Skeletal muscle tissue (tissue), 4 donors: ENCODE data around the gene SPG7. TPM values are rescaled to one million over a fixed set of nuclear protein-coding genes. Genes with fewer than 3 reads are reported as not detected.

Experiments used
- H3K27ac ChIP-seq: one replicate; pipeline ENCODE4 v1.7.0; 2013; ENCODE audit warnings: mild to moderate bottlenecking, low read depth, low read length, inconsistent platforms
- H3K27me3 ChIP-seq, 3 donors: one replicate each; pipeline ENCODE4 v1.7.0; 2013; ENCODE audit warnings: low read length in 3 of 3; ENCODE audit not compliant: control insufficient read depth in 3 of 3, insufficient read depth in 3 of 3
- H3K36me3 ChIP-seq, 3 donors: one replicate each; pipeline ENCODE4 v1.7.0; 2013; ENCODE audit warnings: low read length in 3 of 3; ENCODE audit not compliant: control insufficient read depth in 3 of 3, insufficient read depth in 3 of 3
- H3K4me1 ChIP-seq, 3 donors: one replicate each; pipeline ENCODE4 v1.7.0; 2013; ENCODE audit warnings: low read length in 3 of 3, mild to moderate bottlenecking in 3 of 3; ENCODE audit not compliant: control insufficient read depth in 3 of 3, insufficient read depth in 3 of 3
- H3K4me3 ChIP-seq, 3 donors: one replicate each; pipeline ENCODE4 v1.7.0; 2013; ENCODE audit warnings: low read length in 3 of 3
- H3K9ac ChIP-seq, 3 donors: one replicate each; pipeline ENCODE4 v1.7.0; 2013; ENCODE audit warnings: low read length in 3 of 3, mild to moderate bottlenecking in 3 of 3, moderate library complexity in 2 of 3, low read depth in 1 of 3
- H3K9me3 ChIP-seq, 3 donors: one replicate each; pipeline ENCODE4 v1.7.0; 2013; ENCODE audit warnings: low read length in 3 of 3; ENCODE audit not compliant: control insufficient read depth in 3 of 3
- total RNA-seq: library from RNA; depleted of rRNA; stranded (reverse); fragments of >200 nt; gene quantifications from one replicate; pipeline ENCODE4 v1.2.3, GENCODE V29; 2014
- donor health status: Osteomylitis.

The SPG7 gene
- total RNA-seq, 1 donor from 2014 or later, result 83.0 TPM

GRCh38 chr16:89549007-89549700 lies 41.0 kb downstream of the SPG7 start:
- Histone ChIP-seq H3K36me3 (peaks cover 68 to 82% (median 69%) of the 10 kb centered on the region in 3 donors), H3K4me1 (no peaks in the 10 kb centered on the region), H3K9me3 (no peaks in the 10 kb centered on the region), H3K9ac (no peak overlapping the region), H3K27ac (no peak overlapping the region), H3K4me3 (no peak overlapping the region), H3K27me3 (no peaks in the 10 kb centered on the region)

GRCh38 chr16:89550421-89551007 lies 42.3 kb downstream of the SPG7 start:
- Histone ChIP-seq H3K4me3 (no peak overlapping the region), H3K27ac (no peak overlapping the region), H3K27me3 (no peaks in the 10 kb centered on the region), H3K9me3 (no peaks in the 10 kb centered on the region), H3K9ac (no peak overlapping the region), H3K4me1 (no peaks in the 10 kb centered on the region), H3K36me3 (peaks cover 63 to 81% (median 68%) of the 10 kb centered on the region in 3 donors)

- no peaks in the 10 kb centered on the region for H3K4me1 ChIP-seq
- peaks cover 65 to 76% (median 73%) of the 10 kb centered on the region in 3 donors for H3K36me3 ChIP-seq
- no peak overlapping the region for H3K27ac ChIP-seq
- no peak overlapping the region for H3K9ac ChIP-seq
- no peaks in the 10 kb centered on the region for H3K9me3 ChIP-seq
- H3K27me3 ChIP-seq, result no peaks in the 10 kb centered on the region
- H3K4me3 ChIP-seq, result no peak overlapping the region
These were observed 44.1 kb downstream of the SPG7 start for GRCh38 chr16:89552329-89552728.

- no peak overlapping the region for H3K9ac ChIP-seq
- H3K27me3 ChIP-seq, result no peaks in the 10 kb centered on the region
- no peaks in the 10 kb centered on the region for H3K4me1 ChIP-seq
- H3K27ac ChIP-seq, result no peak overlapping the region
- peaks cover 64 to 74% (median 71%) of the 10 kb centered on the region in 3 donors for H3K36me3 ChIP-seq
- no peaks in the 10 kb centered on the region for H3K9me3 ChIP-seq
- H3K4me3 ChIP-seq, result no peak overlapping the region
These were observed 44.7 kb downstream of the SPG7 start for GRCh38 chr16:89552913-89553312.

GRCh38 chr16:89553733-89554132 lies 45.5 kb downstream of the SPG7 start:
- H3K9me3 ChIP-seq, result no peaks in the 10 kb centered on the region
- H3K36me3 ChIP-seq, result peaks cover 57 to 68% (median 63%) of the 10 kb centered on the region in 3 donors
- no peaks in the 10 kb centered on the region for H3K27me3 ChIP-seq

GRCh38 chr16:89554343-89554742 lies 46.1 kb downstream of the SPG7 start:
- H3K36me3 ChIP-seq, result peaks cover 51 to 64% (median 57%) of the 10 kb centered on the region in 3 donors
- H3K9me3 ChIP-seq, result no peaks in the 10 kb centered on the region
- no peaks in the 10 kb centered on the region for H3K27me3 ChIP-seq
- H3K4me1 ChIP-seq, result no peaks in the 10 kb centered on the region
- no peak overlapping the region for H3K4me3 ChIP-seq
- H3K9ac ChIP-seq, result no peak overlapping the region
- no peak overlapping the region for H3K27ac ChIP-seq

More at GRCh38 chr16:89553733-89554132, 45.5 kb downstream of the SPG7 start:
- H3K4me3 ChIP-seq, result no peak overlapping the region
- no peak overlapping the region for H3K27ac ChIP-seq
- no peaks in the 10 kb centered on the region for H3K4me1 ChIP-seq
- H3K9ac ChIP-seq, result no peak overlapping the region

- Histone ChIP-seq H3K36me3 (peaks cover 46 to 58% (median 51%) of the 10 kb centered on the region in 3 donors), H3K27me3 (no peaks in the 10 kb centered on the region), H3K4me3 (no peak overlapping the region), H3K27ac (no peak overlapping the region), H3K9me3 (no peaks in the 10 kb centered on the region), H3K9ac (no peak overlapping the region), H3K4me1 (peaks cover 3 to 6% (median 3%) of the 10 kb centered on the region in 3 donors)
These were observed 47.1 kb downstream of the SPG7 start for GRCh38 chr16:89555265-89555664.

GRCh38 chr16:89555780-89556179 lies 47.6 kb downstream of the SPG7 start:
- no peaks in the 10 kb centered on the region for H3K27me3 ChIP-seq
- no peak overlapping the region for H3K4me3 ChIP-seq
- H3K9ac ChIP-seq, result no peak overlapping the region
- H3K4me1 ChIP-seq, result peaks cover 3 to 6% (median 3%) of the 10 kb centered on the region in 3 donors
- peaks cover 43 to 53% (median 45%) of the 10 kb centered on the region in 3 donors for H3K36me3 ChIP-seq
- H3K9me3 ChIP-seq, result no peaks in the 10 kb centered on the region
- no peak overlapping the region for H3K27ac ChIP-seq

GRCh38 chr16:89556750-89557689 lies 48.8 kb downstream of the SPG7 start:
- H3K27ac ChIP-seq, result no peak overlapping the region
- H3K4me1 ChIP-seq, result peaks cover 12 to 16% (median 12%) of the 10 kb centered on the region in 3 donors
- no peaks in the 10 kb centered on the region for H3K9me3 ChIP-seq
- H3K4me3 ChIP-seq, result no peak overlapping the region
- peaks cover 39 to 55% (median 40%) of the 10 kb centered on the region in 3 donors for H3K36me3 ChIP-seq
- no peak overlapping the region for H3K9ac ChIP-seq
- H3K27me3 ChIP-seq, result no peaks in the 10 kb centered on the region
